Neural crest cell (in vitro differentiated cells): ENCODE data around the gene FRZB. TPM values are rescaled to one million over a fixed set of nuclear protein-coding genes. Genes with fewer than 3 reads are reported as not detected.

Source experiments
- DNase-seq: peaks from one replicate; pipeline ENCODE4 v3.0.0; 2021; ENCODE audit warnings: low read depth, mixed read lengths, low spot score
- H3K27ac Mint-ChIP-seq: one replicate; pipeline ENCODE4 v1.8.0; 2021; ENCODE audit warnings: mild to moderate bottlenecking, mixed read lengths; ENCODE audit not compliant: unreplicated experiment
- H3K27me3 Mint-ChIP-seq: 2 replicates; pipeline ENCODE4 v1.8.0; 2021; ENCODE audit warnings: low read depth, mild to moderate bottlenecking, mixed read lengths
- H3K36me3 Mint-ChIP-seq: 2 replicates; pipeline ENCODE4 v1.8.0; 2021; ENCODE audit warnings: low read depth, mild to moderate bottlenecking, mixed read lengths
- H3K4me1 Mint-ChIP-seq: 2 replicates; pipeline ENCODE4 v1.8.0; 2021; ENCODE audit warnings: mixed read lengths
- H3K4me3 Mint-ChIP-seq: one replicate; pipeline ENCODE4 v1.8.0; 2021; ENCODE audit warnings: mild to moderate bottlenecking, mixed read lengths
- H3K9me3 Mint-ChIP-seq: 2 replicates; pipeline ENCODE4 v1.8.0; 2021; ENCODE audit warnings: mixed read lengths
- long read RNA-seq: library from polyadenylated mRNA; unstranded; transcript quantifications from one replicate; pipeline ENCODE4 v2.0.0, GENCODE V29; 2020
- total RNA-seq: library from RNA; stranded (reverse); gene quantifications from 2 replicates; pipeline ENCODE4 v1.2.1, GENCODE V29; 2021
- TF ChIP-seq, protein P1 (sequence below): fragments of 200-600 bp; sonication (generic); conservative IDR thresholded peaks from 2 replicates; pipeline ENCODE4 v1.5.0; 2021; ENCODE audit warnings: antibody characterized with exemption, mild to moderate bottlenecking

FRZB gene
- total RNA-seq, result 32.9 and 33.4 TPM in 2 replicates
- long read RNA-seq, transcript FRZB-201 (6 exons, 3,162 nt), result major isoform, 101 of 105 reads
- long read RNA-seq, partial matches to known transcripts, result 2 of 105 reads
- long read RNA-seq, other reads (novel, unspliced or antisense), result 2 of 105 reads

- peak; percentile 60 for DNase-seq
- Mint-ChIP-seq H3K36me3 (no peaks in the 10 kb centered on the region), H3K27ac (peak within 1 kb of the TSS; percentile 96), H3K9me3 (no peaks in the 10 kb centered on the region), H3K4me3 (peak within 1 kb of the TSS; percentile 89), H3K4me1 (peaks cover 74% of the 10 kb centered on the region), H3K27me3 (no peaks in the 10 kb centered on the region)
- TF ChIP-seq, protein P1, sequence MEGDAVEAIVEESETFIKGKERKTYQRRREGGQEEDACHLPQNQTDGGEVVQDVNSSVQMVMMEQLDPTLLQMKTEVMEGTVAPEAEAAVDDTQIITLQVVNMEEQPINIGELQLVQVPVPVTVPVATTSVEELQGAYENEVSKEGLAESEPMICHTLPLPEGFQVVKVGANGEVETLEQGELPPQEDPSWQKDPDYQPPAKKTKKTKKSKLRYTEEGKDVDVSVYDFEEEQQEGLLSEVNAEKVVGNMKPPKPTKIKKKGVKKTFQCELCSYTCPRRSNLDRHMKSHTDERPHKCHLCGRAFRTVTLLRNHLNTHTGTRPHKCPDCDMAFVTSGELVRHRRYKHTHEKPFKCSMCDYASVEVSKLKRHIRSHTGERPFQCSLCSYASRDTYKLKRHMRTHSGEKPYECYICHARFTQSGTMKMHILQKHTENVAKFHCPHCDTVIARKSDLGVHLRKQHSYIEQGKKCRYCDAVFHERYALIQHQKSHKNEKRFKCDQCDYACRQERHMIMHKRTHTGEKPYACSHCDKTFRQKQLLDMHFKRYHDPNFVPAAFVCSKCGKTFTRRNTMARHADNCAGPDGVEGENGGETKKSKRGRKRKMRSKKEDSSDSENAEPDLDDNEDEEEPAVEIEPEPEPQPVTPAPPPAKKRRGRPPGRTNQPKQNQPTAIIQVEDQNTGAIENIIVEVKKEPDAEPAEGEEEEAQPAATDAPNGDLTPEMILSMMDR, result no peak
Measured at GRCh38 chr2:182866461-182867406, at the start of gene FRZB. FRZB (minus strand) TSS chr2:182866637; CDS start chr2:182866552, 85 bp downstream.

- no peaks in the 10 kb centered on the region for H3K27me3 Mint-ChIP-seq
- peaks cover 50% of the 10 kb centered on the region for H3K36me3 Mint-ChIP-seq
- no peak overlapping the region for H3K4me3 Mint-ChIP-seq
- no peak overlapping the region for H3K27ac Mint-ChIP-seq
- no peaks in the 10 kb centered on the region for H3K9me3 Mint-ChIP-seq
- TF ChIP-seq, protein P1, result no peak
- no peak for DNase-seq
- peaks cover 63% of the 10 kb centered on the region for H3K4me1 Mint-ChIP-seq
Measured at GRCh38 chr2:182915369-182916326, 49.2 kb upstream of the FRZB start.

GRCh38 chr2:182914852-182915251 is 48.4 kb upstream of the FRZB start:
- Mint-ChIP-seq H3K36me3 (peaks cover 47% of the 10 kb centered on the region), H3K27ac (no peak overlapping the region), H3K27me3 (no peaks in the 10 kb centered on the region), H3K9me3 (no peaks in the 10 kb centered on the region), H3K4me1 (peaks cover 56% of the 10 kb centered on the region), H3K4me3 (no peak overlapping the region)
- DNase-seq, result no peak
- TF ChIP-seq, protein P1, result no peak

DNA sequence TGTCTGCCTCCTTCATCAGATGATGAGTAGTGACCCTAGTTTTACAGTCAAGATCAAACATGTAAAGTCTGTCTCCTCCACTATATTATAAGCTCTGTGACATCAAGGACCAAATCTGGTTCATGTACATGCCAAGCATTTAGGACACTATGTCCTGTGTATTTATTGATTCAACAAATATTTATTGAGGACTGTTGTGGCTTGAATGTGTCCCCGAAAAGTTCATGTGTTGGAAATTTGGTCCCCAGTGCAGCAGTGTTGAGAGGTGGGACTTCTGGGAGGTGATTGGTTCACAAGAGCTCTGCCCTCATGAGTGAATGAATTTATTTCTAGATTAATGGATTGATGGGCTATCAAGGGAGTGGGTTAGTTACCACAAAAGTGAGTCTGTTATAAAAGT is 46.6 kb upstream of the FRZB start:
- Mint-ChIP-seq H3K36me3 (peaks cover 48% of the 10 kb centered on the region), H3K4me1 (peaks cover 46% of the 10 kb centered on the region), H3K4me3 (no peak overlapping the region), H3K9me3 (no peaks in the 10 kb centered on the region), H3K27ac (no peak overlapping the region), H3K27me3 (no peaks in the 10 kb centered on the region)
- TF ChIP-seq, protein P1, result no peak
- no peak for DNase-seq

- Mint-ChIP-seq H3K36me3 (peaks cover 44% of the 10 kb centered on the region), H3K27me3 (no peaks in the 10 kb centered on the region), H3K9me3 (no peaks in the 10 kb centered on the region), H3K27ac (no peak overlapping the region), H3K4me1 (peaks cover 48% of the 10 kb centered on the region), H3K4me3 (no peak overlapping the region)
- TF ChIP-seq, protein P1, result no peak
- DNase-seq, result no peak
Measured at GRCh38 chr2:182912518-182912915, 46.1 kb upstream of the FRZB start.
